ENCODE measurements around the gene ASB8. TPM values are rescaled to one million over a fixed set of nuclear protein-coding genes. Genes with fewer than 3 reads are reported as not detected.

The ASB8 gene
- total RNA-seq = 21.5 and 21.7 TPM in 2 replicates
- long read RNA-seq, transcript ASB8-207 (5 exons, 923 nt) = minor isoform, 6 of 73 reads
- long read RNA-seq, transcript ASB8-201 (4 exons, 2,615 nt) = major isoform, 47 of 73 reads
- long read RNA-seq, transcript ASB8-205 (4 exons, 2,610 nt) = minor isoform, 11 of 73 reads
- long read RNA-seq, partial matches to known transcripts = 2 of 73 reads
- long read RNA-seq, other reads (novel, unspliced or antisense) = 4 of 73 reads

- H3K27ac Mint-ChIP-seq (ENCODE audit: unreplicated experiment) = peak within 1 kb of the TSS; percentile 85
- no peaks in the 10 kb centered on the region for H3K36me3 Mint-ChIP-seq (ENCODE audit: low read depth)
- peaks cover 19% of the 10 kb centered on the region for H3K4me1 Mint-ChIP-seq
- no peaks in the 10 kb centered on the region for H3K27me3 Mint-ChIP-seq (ENCODE audit: low read depth)
- peak; percentile 54 for TF ChIP-seq CTCF (conservative IDR thresholded peaks at IDR 0.05)
- DNase-seq (ENCODE audit: low read depth, low spot score) = peak; percentile 98
- no peaks in the 10 kb centered on the region for H3K9me3 Mint-ChIP-seq
- H3K4me3 Mint-ChIP-seq = peak within 1 kb of the TSS; percentile 99
Observed at GRCh38 chr12:48157018-48157888, at the start of gene ASB8. Gene ASB8, minus strand, starts transcription at chr12:48157515. Its CDS starts 4,019 bp downstream, at chr12:48153496.

DNA sequence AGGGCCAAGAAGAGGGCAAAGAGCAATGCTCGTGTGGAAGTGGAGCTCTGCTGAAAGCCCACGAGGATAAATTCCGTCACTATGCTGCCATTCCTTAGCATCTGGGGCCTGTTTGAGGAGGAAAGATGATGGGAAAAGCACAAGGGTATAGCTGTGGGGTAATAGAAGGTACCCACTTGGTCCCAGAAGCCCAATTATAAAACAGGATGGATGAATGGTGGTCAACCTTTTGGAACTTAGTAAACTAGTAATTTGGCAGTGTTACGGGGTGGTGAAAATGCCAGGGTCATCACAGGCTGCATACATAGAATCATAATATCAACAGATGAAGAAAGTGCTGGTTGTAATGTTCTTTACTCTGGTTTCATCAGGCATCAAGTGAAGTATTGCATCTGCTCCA, 45.9 kb upstream of the ASB8 start, which contains the start of gene OR10AD1:
Gene OR10AD1, minus strand, starts transcription at position 101 of the 400 bp plus-strand sequence. Its CDS starts 0 bp downstream, at position 101.
- Mint-ChIP-seq H3K27me3 (ENCODE audit: low read depth) (no peaks in the 10 kb centered on the region), H3K4me1 (peaks cover 5% of the 10 kb centered on the region), H3K27ac (ENCODE audit: unreplicated experiment) (no peak within 1 kb of the TSS), H3K4me3 (no peak within 1 kb of the TSS), H3K36me3 (ENCODE audit: low read depth) (peaks cover 39% of the 10 kb centered on the region), H3K9me3 (peaks cover 34% of the 10 kb centered on the region)
- DNase-seq (ENCODE audit: low read depth, low spot score) = no peak
- TF ChIP-seq CTCF (conservative IDR thresholded peaks at IDR 0.05) = no peak

- H3K4me1 Mint-ChIP-seq = peaks cover 5% of the 10 kb centered on the region
- H3K27me3 Mint-ChIP-seq (ENCODE audit: low read depth) = no peaks in the 10 kb centered on the region
- no peak for TF ChIP-seq CTCF (conservative IDR thresholded peaks at IDR 0.05)
- no peak for DNase-seq (ENCODE audit: low read depth, low spot score)
- peaks cover 34% of the 10 kb centered on the region for H3K9me3 Mint-ChIP-seq
- no peak overlapping the region for H3K27ac Mint-ChIP-seq (ENCODE audit: unreplicated experiment)
- H3K4me3 Mint-ChIP-seq = no peak overlapping the region
- H3K36me3 Mint-ChIP-seq (ENCODE audit: low read depth) = peaks cover 39% of the 10 kb centered on the region
Observed at GRCh38 chr12:48202766-48203165, 45.5 kb upstream of the ASB8 start.

DNA sequence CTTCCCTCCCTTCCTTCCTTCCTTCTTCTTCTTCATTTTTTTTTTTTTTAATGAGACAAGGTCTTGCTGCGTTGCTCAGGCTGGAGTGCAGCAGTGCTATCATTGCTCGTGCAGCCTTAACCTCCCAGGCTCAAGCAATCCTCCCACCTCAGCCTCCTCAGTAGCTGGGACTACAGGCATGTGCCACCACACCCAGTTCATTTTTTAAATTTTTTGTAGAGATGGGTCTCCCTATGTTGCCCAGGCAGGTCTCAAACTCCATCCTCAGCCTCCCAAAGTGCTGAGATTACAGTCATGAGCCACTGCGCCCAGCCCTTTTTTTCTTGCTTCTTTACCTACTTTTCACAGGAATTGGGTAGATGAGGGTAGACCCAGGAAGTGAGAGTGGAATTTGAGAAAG, 44.2 kb upstream of the ASB8 start:
- Mint-ChIP-seq H3K27me3 (ENCODE audit: low read depth) (no peaks in the 10 kb centered on the region), H3K4me3 (no peak overlapping the region), H3K36me3 (ENCODE audit: low read depth) (peaks cover 31% of the 10 kb centered on the region), H3K27ac (ENCODE audit: unreplicated experiment) (no peak overlapping the region), H3K4me1 (peaks cover 10% of the 10 kb centered on the region), H3K9me3 (peaks cover 27% of the 10 kb centered on the region)
- TF ChIP-seq CTCF (conservative IDR thresholded peaks at IDR 0.05) = no peak
- DNase-seq (ENCODE audit: low read depth, low spot score) = no peak

- no peak for TF ChIP-seq CTCF (conservative IDR thresholded peaks at IDR 0.05)
- H3K4me1 Mint-ChIP-seq = peaks cover 10% of the 10 kb centered on the region
- peaks cover 27% of the 10 kb centered on the region for H3K36me3 Mint-ChIP-seq (ENCODE audit: low read depth)
- no peak for DNase-seq (ENCODE audit: low read depth, low spot score)
- H3K9me3 Mint-ChIP-seq = peaks cover 23% of the 10 kb centered on the region
- no peak overlapping the region for H3K27ac Mint-ChIP-seq (ENCODE audit: unreplicated experiment)
- no peaks in the 10 kb centered on the region for H3K27me3 Mint-ChIP-seq (ENCODE audit: low read depth)
- no peak overlapping the region for H3K4me3 Mint-ChIP-seq
Observed at GRCh38 chr12:48201091-48201490, 43.8 kb upstream of the ASB8 start.
